MCF 10A (cell line): Measurements from ENCODE around the gene CLDN7. TPM values are rescaled to one million over a fixed set of nuclear protein-coding genes. Genes with fewer than 3 reads are reported as not detected.

Source experiments
- BruUV-seq: library from RNA; stranded (reverse); fragments of 400-500 nt; replicated peaks from 2 replicates; lab custom pipeline; 2021; lab: Mats Ljungman, UMichigan
- CTCF ChIA-PET: fragments of 300-600 bp; sonication (Branson Sonifier 250); formaldehyde crosslinking; extraction: SDS; loops from one replicate; lab custom pipeline; 2021; ENCODE audit warnings: antibody characterized with exemption, inconsistent platforms; lab: Yijun Ruan, JAX
- POLR2A ChIA-PET: fragments of 300-600, 350-650 bp; sonication (Branson Sonifier 250); formaldehyde crosslinking; extraction: SDS; loops from one replicate; lab custom pipeline; 2020; ENCODE audit warnings: antibody characterized with exemption, inconsistent platforms; lab: Yijun Ruan, JAX
- DNase-seq: peaks from one replicate; pipeline ENCODE4 v3.0.0-alpha.2; 2018; ENCODE audit not compliant: unreplicated experiment
- H3K27ac Mint-ChIP-seq: one replicate; pipeline ENCODE4 v1.8.0; 2022; ENCODE audit warnings: mild to moderate bottlenecking, low read depth, mixed read lengths; ENCODE audit not compliant: unreplicated experiment
- H3K27me3 Mint-ChIP-seq: one replicate; pipeline ENCODE4 v1.8.0; 2022; ENCODE audit warnings: mixed read lengths; ENCODE audit not compliant: insufficient read depth, unreplicated experiment
- H3K36me3 Mint-ChIP-seq: one replicate; pipeline ENCODE4 v1.8.0; 2022; ENCODE audit warnings: mild to moderate bottlenecking, moderate library complexity, mixed read lengths; ENCODE audit not compliant: insufficient read depth, unreplicated experiment
- H3K4me1 Mint-ChIP-seq: one replicate; pipeline ENCODE4 v1.8.0; 2022; ENCODE audit warnings: mixed read lengths; ENCODE audit not compliant: insufficient read depth, unreplicated experiment
- H3K4me3 Mint-ChIP-seq: one replicate; pipeline ENCODE4 v1.8.0; 2022; ENCODE audit warnings: mild to moderate bottlenecking, moderate library complexity, mixed read lengths; ENCODE audit not compliant: unreplicated experiment
- H3K9me3 Mint-ChIP-seq: one replicate; pipeline ENCODE4 v1.8.0; 2022; ENCODE audit warnings: mixed read lengths; ENCODE audit not compliant: unreplicated experiment
- intact Hi-C: fragments of 100-400 bp; cut with micrococcal nuclease; formaldehyde crosslinking; loops from 2 replicates; pipeline ENCODE4 v1.14.1; 2022
- total RNA-seq: library from RNA; stranded (reverse); gene quantifications from 2 replicates; pipeline ENCODE4 v1.2.3, GENCODE V29; 2022
- TF ChIP-seq, protein P1 (sequence below): fragments of 200-600 bp; IDR thresholded peaks from one replicate; pipeline ENCODE4 v1.8.0; 2022; ENCODE audit warnings: antibody characterized with exemption, mild to moderate bottlenecking; ENCODE audit not compliant: unreplicated experiment

CLDN7 gene
- total RNA-seq, 1 experiment from 2014 or later: 23.9 TPM

DNA sequence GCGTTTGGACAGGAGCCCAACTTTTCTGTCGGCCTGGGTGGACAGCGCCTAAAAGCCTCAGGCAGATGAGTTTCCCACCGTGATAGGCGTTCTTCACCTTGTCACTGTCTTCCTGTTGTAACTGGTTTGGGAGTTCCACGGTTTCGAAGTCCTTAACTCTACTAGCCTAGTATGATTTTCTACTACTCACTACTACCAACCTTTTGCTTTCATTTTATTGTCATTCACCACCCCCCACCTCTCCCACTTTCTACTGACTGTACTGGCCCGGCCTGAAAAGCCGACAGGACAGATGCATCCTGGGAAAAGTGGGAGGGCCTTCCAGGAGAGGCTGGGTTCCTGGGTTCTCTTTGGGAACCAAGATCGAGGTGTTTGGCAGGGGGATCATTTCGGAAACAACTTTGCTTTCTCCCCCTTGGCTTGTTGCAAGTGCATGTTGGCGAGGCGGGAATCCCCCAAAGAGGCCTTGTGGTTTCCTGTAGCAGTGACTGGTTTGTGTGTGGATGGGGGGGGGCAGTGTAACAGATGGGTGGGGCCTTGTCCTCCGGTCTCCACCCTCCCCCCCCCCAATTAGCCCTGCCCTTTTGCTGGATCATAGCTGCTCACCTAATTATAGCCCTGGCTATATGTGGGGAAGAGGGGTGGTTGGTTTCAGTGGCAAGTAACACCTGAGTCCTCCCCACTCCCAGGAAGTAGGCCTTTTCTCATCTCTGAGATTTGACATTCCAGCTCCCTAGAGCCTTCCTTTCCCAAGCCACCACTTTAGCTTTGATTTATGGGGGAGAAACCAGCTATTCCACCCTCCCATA is 46.6 kb upstream of the CLDN7 start:
- no peaks in the 10 kb centered on the region for H3K9me3 Mint-ChIP-seq
- intact Hi-C loops: no loop called here
- peaks cover 65% of the 10 kb centered on the region for H3K36me3 Mint-ChIP-seq
- BruUV-seq: TSS peak; percentile 93
- peaks cover 29% of the 10 kb centered on the region for H3K4me1 Mint-ChIP-seq
- H3K27ac Mint-ChIP-seq: peak overlapping the region; percentile 90
- no peaks in the 10 kb centered on the region for H3K27me3 Mint-ChIP-seq
- DNase-seq: peak; percentile 87
- POLR2A ChIA-PET: interaction anchor here (0.7 to 3.0 kb wide), 19 partner anchors 12 to 408 kb away, joined by 3 to 18 read pairs (median 3); partner anchors contain the start of genes CTDNEP1, ELP5, GABARAP and NEURL4
- CTCF ChIA-PET: interaction anchor here (0.6 to 1.8 kb wide), 5 partner anchors 12 to 44 kb away, joined by 3 to 10 read pairs (median 5); partner anchors contain the start of gene SLC2A4
- TF ChIP-seq, protein P1, sequence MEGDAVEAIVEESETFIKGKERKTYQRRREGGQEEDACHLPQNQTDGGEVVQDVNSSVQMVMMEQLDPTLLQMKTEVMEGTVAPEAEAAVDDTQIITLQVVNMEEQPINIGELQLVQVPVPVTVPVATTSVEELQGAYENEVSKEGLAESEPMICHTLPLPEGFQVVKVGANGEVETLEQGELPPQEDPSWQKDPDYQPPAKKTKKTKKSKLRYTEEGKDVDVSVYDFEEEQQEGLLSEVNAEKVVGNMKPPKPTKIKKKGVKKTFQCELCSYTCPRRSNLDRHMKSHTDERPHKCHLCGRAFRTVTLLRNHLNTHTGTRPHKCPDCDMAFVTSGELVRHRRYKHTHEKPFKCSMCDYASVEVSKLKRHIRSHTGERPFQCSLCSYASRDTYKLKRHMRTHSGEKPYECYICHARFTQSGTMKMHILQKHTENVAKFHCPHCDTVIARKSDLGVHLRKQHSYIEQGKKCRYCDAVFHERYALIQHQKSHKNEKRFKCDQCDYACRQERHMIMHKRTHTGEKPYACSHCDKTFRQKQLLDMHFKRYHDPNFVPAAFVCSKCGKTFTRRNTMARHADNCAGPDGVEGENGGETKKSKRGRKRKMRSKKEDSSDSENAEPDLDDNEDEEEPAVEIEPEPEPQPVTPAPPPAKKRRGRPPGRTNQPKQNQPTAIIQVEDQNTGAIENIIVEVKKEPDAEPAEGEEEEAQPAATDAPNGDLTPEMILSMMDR: no peak
- H3K4me3 Mint-ChIP-seq: peak overlapping the region; percentile 88

DNA sequence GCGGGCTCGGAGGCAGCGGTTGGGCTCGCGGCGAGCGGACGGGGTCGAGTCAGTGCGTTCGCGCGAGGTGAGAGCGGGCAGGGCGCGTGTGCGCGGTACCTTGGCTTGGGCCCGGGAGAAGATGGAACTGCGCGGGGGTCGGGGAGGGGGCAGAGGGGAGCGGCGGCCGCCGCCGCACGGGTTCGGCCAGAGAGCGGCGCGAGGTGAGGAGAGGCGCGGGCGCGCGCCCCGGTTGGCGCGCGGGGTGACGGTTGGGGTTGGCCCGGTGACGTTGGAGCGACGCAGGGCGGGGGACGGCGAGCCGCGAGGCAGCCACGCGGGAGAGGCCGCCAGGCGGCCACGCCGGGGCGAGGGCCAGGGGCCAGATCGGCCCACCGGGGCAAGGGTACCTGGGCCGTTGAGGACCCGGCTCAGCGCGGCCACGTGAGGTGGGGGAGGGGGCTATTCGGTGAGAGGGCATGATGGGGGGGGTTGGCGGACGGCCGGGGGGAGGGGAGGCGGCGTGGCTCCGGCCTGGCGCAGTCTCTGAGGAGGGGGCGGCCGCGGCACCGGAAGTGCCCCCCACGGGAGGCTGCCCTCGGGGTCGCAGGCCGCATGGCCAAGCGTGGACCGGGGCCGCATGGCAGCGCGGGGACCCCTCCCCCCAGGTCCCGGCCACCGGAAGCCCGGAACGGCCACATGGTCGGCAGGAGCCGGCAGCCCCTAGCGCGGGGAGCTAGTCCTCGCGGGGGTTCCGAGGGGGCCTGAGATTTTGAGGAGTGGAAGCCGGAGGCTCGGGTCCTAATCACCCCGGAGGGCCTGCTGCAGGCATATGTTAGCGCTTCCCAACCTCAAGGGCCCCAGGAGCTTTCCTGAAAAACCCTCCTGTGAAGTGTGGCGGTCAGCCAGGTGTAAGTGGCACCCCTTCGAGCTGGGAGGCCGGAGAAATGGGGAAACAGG is 45.7 kb upstream of the CLDN7 start:
- ChIA-PET CTCF (interaction anchor here (0.6 to 1.8 kb wide), 4 partner anchors 11 to 43 kb away, joined by 3 to 10 read pairs (median 4); partner anchors contain the start of gene SLC2A4), POLR2A (interaction anchor here (0.7 to 3.0 kb wide), 16 partner anchors 12 to 262 kb away, joined by 3 to 18 read pairs (median 3); partner anchors contain the start of genes GABARAP, NEURL4 and POLR2A)
- Mint-ChIP-seq H3K27ac (peak overlapping the region; percentile 90), H3K27me3 (no peaks in the 10 kb centered on the region), H3K4me1 (peaks cover 25% of the 10 kb centered on the region), H3K36me3 (peaks cover 57% of the 10 kb centered on the region), H3K9me3 (no peaks in the 10 kb centered on the region), H3K4me3 (peak overlapping the region; percentile 88)
- DNase-seq: no peak
- no TSS peak for BruUV-seq
- TF ChIP-seq, protein P1: peak; percentile 11
- intact Hi-C loops: no loop called here

DNA sequence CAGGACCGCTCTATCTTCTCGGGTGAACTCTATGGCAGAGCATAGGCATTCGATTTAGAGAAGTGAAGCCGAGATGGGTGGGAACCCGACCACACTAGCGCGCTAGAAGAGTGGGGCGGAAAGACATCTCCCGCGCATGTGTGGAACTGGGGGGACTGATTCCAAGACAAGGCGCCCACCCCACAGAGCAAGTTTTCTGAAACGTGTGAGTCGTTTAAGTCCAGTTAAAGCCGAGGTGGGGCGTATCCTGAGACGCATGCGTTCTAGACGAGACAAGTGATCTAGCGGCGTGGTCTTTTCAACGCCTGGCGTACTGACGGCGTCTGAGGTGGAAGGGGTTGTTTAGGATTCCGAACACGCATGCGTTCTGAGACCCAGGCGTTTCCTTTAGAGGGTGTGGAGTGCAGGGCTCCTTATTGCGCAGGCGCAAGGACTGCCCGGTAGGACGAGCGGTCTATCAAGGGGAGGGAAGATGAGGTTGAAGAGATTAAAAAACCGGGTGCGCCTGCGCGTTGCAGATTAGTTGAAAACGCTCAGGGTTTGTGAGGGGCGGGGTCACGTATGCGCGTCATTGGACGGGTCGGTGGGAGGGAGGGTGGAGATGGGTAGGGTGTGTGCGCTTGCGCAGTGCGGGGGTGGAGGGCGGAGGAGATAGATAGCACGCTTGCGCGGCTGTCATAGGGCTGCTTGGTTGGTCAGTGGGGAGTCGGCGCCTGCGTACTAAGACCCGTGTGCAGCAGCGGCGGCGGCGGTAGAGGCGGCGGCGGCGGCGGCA is 44.8 kb upstream of the CLDN7 start, which contains the start of gene EIF5A:
Gene EIF5A, plus strand, starts transcription at position 718 of the 775 bp plus-strand sequence. CDS start 2,008 bp downstream, outside the sequence.
- TF ChIP-seq, protein P1: no peak
- Mint-ChIP-seq H3K4me1 (peaks cover 24% of the 10 kb centered on the region), H3K9me3 (no peaks in the 10 kb centered on the region), H3K27ac (peak within 1 kb of the TSS; percentile 90), H3K36me3 (peaks cover 48% of the 10 kb centered on the region), H3K27me3 (no peaks in the 10 kb centered on the region), H3K4me3 (peak within 1 kb of the TSS; percentile 88)
- ChIA-PET CTCF (no interaction called here), POLR2A (interaction anchor here (0.6 to 0.7 kb wide), 3 partner anchors 22 to 363 kb away, joined by 3 read pairs; no protein-coding TSS in a partner anchor)
- peak; percentile 100 for DNase-seq
- no TSS peak for BruUV-seq
- intact Hi-C loops: no loop called here
